ENCODE measurements around the gene ESR1. TPM values are rescaled to one million over a fixed set of nuclear protein-coding genes. Genes with fewer than 3 reads are reported as not detected.
"Not testable (repeated sequence)": the region's sequence is repeated elsewhere in the genome, so short reads cannot be mapped to it uniquely, and the experiment has no call there.

ESR1 gene
- total RNA-seq, 4 donors from 2014 or later = 0.59 to 1.8 (median 1.3) TPM

DNA sequence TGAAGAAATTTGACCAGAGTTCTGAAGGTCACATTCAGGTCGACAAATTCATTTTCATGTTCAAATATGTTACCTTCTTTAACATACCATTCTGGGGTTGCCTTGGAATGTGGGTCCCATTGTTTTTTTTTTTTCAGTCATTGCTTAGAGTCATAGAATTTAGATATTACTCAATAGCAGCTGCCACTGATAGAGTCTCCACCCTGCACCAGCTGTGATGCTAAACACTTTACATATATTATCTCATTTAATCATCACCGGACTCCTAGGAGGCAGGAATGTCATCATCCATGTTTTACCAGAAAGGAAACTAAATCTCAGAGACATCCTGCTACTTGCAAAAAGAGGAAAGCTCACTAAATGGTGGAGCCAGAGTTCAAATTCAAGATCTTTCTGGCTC lies 204.7 kb downstream of the ESR1 start:
- WGBS, 2 donors = 60 to 75% methylated on average over 2 of the region's 2 CpGs
- no peak for DNase-seq (ENCODE audit: low spot score in 2 of 2)
- TF ChIP-seq POLR2A (IDR thresholded peaks at IDR 0.05) = no peak
- no peak for TF ChIP-seq CTCF (IDR thresholded peaks at IDR 0.05)
- intact Hi-C loops (cut with DNase I; ENCODE audit: low total_unique reads) = no loop called here
- H3K4me3 ChIP-seq (ENCODE audit: low read depth, poor library complexity, severe bottlenecking) = no peak overlapping the region

- intact Hi-C loops (cut with DNase I; ENCODE audit: low total_unique reads) = no loop called here
- no peak overlapping the region for H3K4me3 ChIP-seq (ENCODE audit: low read depth, poor library complexity, severe bottlenecking)
- no peak for TF ChIP-seq CTCF (IDR thresholded peaks at IDR 0.05)
- DNase-seq (ENCODE audit: low spot score in 2 of 2) = no peak
These were observed 211.4 kb downstream of the ESR1 start for GRCh38 chr6:152018876-152019275.

DNA sequence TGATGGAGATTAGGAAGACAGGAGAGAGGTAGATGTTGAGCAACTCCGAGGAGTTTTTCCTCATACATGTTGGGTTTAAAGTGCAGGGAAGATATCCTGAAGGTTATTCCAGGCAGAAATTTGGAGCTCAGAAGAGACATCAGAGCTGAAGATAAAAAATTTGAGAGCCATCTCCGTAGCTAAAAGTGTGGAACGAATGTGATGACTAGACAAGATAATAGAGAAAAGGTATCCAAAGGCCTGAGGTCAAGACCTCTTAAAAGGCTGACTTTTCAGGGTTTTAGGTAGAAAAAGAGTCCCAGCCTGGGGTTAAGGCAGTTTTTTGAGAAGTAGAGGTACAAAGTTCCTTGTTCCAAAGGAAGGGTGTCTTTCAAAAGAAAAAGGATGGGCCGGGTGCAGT lies 214.8 kb downstream of the ESR1 start:
- TF ChIP-seq CTCF (IDR thresholded peaks at IDR 0.05) = no peak
- no peak for TF ChIP-seq POLR2A (IDR thresholded peaks at IDR 0.05)
- 91 to 92% methylated on average over 4 of the region's 4 CpGs for WGBS, 2 donors
- H3K4me3 ChIP-seq (ENCODE audit: low read depth, poor library complexity, severe bottlenecking) = no peak overlapping the region
- no peak for DNase-seq (ENCODE audit: low spot score in 2 of 2)
- intact Hi-C loops (cut with DNase I; ENCODE audit: low total_unique reads) = no loop called here

- intact Hi-C loops (cut with DNase I; ENCODE audit: low total_unique reads) = no loop called here
- no peak for DNase-seq (ENCODE audit: low spot score in 2 of 2)
- WGBS, 2 donors = 85 to 91% methylated on average over 2 of the region's 2 CpGs
- TF ChIP-seq CTCF (IDR thresholded peaks at IDR 0.05) (no peak), POLR2A (IDR thresholded peaks at IDR 0.05) (no peak)
- no peak overlapping the region for H3K4me3 ChIP-seq (ENCODE audit: low read depth, poor library complexity, severe bottlenecking)
These were observed 216.1 kb downstream of the ESR1 start for GRCh38 chr6:152023613-152024012.

DNA sequence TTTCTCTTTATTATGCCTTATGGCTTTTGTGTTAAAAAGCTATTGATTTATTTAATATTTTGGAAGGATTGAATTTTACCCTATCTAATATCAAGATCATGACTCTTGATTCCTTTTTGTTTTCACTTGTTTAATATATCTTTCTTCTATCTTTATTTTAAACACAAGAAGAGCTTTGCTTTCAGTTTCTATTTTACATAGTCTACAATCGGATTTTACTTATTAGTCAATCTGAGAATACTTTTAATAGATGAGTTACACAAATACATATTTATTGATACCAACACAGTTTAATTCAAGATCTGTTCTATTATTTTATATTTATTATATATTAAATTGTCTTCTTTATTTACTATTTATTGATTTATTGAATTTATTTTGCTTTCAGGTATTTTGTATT lies 218.8 kb downstream of the ESR1 start:
- no peak overlapping the region for H3K4me3 ChIP-seq (ENCODE audit: low read depth, poor library complexity, severe bottlenecking)

GRCh38 chr6:152026744-152027143 lies 219.3 kb downstream of the ESR1 start:
- DNase-seq (ENCODE audit: low spot score in 2 of 2); H3K4me3 ChIP-seq (ENCODE audit: low read depth, poor library complexity, severe bottlenecking); intact Hi-C loops (cut with DNase I; ENCODE audit: low total_unique reads): not testable (repeated sequence)
- WGBS, 2 donors = 93 to 94% methylated on average over 6 of the region's 6 CpGs

More for the DNA sequence above, 218.8 kb downstream of the ESR1 start:
- no peak for DNase-seq (ENCODE audit: low spot score in 2 of 2)
- intact Hi-C loops (cut with DNase I; ENCODE audit: low total_unique reads) = no loop called here
- WGBS, 2 donors = 30 to 36% methylated on average over 1 of the region's 1 CpG
- TF ChIP-seq CTCF (IDR thresholded peaks at IDR 0.05) = no peak
- no peak for TF ChIP-seq POLR2A (IDR thresholded peaks at IDR 0.05)

GRCh38 chr6:152033765-152034164 lies 226.3 kb downstream of the ESR1 start:
- intact Hi-C loops (cut with DNase I; ENCODE audit: low total_unique reads) = loop anchor here (10.0 kb wide), 1 partner anchor 1421 kb away; no protein-coding TSS in a partner anchor
- WGBS, 2 donors = 91 to 94% methylated on average over 4 of the region's 4 CpGs
- not testable (repeated sequence) for DNase-seq (ENCODE audit: low spot score in 2 of 2); H3K4me3 ChIP-seq (ENCODE audit: low read depth, poor library complexity, severe bottlenecking)
